ENCODE results near the gene ACE2.

DNA sequence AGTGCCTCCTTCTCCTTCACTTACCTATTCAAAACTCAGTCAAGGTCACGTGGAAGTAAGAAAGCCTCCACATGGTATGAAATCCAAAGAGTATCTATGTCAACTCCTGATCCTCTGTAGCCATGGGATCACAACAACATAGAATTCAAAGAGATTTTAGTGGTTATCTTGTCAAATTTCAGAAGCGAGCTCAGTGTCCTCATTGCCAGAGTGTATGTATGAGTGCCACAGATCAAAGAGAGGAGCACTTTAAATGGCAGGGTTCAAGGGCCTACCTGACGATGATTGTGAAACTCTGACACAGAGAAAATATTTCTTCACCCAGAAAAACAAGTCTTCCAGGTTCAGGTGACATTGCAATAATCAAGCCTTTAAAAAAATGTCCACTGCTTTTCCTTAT is 1.2 kb upstream of the ACE2 start:
- TF ChIP-seq, protein P1, sequence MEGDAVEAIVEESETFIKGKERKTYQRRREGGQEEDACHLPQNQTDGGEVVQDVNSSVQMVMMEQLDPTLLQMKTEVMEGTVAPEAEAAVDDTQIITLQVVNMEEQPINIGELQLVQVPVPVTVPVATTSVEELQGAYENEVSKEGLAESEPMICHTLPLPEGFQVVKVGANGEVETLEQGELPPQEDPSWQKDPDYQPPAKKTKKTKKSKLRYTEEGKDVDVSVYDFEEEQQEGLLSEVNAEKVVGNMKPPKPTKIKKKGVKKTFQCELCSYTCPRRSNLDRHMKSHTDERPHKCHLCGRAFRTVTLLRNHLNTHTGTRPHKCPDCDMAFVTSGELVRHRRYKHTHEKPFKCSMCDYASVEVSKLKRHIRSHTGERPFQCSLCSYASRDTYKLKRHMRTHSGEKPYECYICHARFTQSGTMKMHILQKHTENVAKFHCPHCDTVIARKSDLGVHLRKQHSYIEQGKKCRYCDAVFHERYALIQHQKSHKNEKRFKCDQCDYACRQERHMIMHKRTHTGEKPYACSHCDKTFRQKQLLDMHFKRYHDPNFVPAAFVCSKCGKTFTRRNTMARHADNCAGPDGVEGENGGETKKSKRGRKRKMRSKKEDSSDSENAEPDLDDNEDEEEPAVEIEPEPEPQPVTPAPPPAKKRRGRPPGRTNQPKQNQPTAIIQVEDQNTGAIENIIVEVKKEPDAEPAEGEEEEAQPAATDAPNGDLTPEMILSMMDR (IDR thresholded peaks at IDR 0.05; ENCODE audit: poor library complexity), result no peak
- TF ChIP-seq EZH2 (IDR thresholded peaks at IDR 0.05; ENCODE audit: borderline replicate concordance), result no peak

Measured in hepatocyte (in vitro differentiated cells).